GM19463 (cell line): ENCODE results near the gene PPP2R1B.
"Not testable (repeated sequence)": the region's sequence is repeated elsewhere in the genome, so short reads cannot be mapped to it uniquely, and the experiment has no call there.

Experiments
- ATAC-seq: cut with Tn5 transposase; IDR thresholded peaks from one replicate; pipeline ENCODE4 v1.9.1; 2021; ENCODE audit warnings: mild to moderate bottlenecking, moderate library complexity; ENCODE audit not compliant: unreplicated experiment

Gene PPP2R1B

DNA sequence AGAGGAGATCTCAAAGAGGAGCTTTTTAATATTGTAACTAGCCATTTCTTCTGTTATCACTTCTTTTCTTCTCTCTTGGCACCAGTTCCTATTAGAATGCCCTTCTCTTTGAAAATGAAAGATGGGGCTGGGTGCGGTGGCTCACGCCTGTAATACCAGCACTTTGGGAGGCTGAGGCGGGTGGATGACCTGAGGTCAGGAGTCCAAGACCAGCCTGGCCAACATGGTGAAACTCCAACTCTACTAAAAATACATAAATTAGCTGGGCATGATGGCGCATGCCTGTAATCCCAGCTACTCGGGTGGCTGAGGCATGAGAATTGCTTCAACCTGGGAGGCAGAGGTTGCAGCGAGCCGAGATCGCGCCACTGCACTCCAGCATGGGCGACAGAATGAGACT lies 18.1 kb upstream of the PPP2R1B start:
- ATAC-seq: not testable (repeated sequence)

DNA sequence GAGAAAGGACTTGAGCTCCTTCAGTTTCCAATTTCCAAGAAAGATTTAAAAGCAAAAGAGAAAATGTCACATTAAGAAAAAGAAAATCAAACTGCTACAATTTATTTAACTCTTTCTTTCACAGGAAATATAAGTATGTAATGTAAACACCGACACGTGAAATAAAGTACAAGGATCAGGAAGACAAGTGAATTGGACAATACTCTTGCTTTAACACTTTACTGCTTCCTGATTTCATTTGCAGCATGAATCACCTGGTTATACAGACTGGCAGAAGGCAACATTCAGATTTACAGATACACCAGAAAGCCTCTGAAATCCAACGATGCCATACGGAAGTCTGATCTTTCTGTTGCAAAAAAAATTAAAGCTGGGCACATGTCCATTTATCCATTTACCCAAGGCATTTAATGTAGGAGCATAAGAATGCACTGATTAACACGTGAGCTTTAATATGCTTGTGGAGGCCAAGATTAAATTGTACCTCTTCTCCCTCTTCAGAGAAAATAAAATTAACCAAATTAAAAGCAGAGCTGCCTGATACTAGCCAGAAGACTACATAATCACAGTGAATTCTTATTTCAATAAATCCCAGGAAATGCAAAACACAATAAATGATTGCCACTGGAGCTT lies 16.0 kb upstream of the PPP2R1B start:
- no peak for ATAC-seq

DNA sequence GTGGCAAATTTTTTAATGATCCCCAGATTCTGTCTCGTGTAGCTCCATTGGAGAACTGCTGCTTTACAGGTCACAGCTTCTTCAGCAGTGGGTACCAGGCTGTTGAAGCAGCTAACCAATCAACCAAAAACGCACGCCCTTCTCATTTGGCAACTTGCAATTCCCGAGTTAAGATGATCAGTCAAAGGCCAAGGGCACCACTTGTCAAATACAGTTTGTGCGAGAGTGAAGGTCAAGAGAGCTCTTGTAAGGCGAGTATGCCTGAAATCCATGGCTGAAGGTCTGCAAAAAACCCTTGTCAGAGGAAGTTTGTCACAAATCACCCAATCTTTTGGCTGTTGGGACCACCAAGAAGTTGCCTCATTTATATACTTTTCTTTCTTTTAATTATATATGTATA lies 12.9 kb upstream of the PPP2R1B start:
- no peak for ATAC-seq

DNA sequence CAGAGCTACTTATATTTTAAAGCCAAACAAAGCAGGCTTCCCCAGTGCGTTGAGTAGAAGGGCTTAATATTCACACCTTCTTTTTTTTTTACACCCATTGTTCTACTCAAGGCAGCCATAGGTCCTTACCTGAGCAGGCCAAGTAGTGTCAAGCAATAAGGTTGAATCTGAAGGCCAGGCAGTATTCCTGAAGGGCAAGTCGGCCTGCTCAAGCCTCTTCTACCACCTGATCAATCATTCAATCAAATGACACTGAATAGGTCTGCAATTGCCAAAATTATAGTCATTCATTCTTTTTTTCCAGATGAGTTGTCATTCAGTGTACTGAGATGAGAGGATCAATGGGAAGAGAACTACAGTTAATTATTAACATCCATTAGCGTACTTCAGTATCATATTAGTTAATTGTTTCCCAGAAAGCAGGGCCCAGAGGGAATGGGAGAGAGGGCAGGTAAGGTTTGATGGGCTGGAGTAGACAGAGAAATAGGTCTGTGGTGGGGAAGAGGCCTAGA lies 11.9 kb upstream of the PPP2R1B start:
- ATAC-seq: no peak

- ATAC-seq: peak; percentile 50
Measured at GRCh38 chr11:111777094-111778046, 11.2 kb upstream of the PPP2R1B start.

DNA sequence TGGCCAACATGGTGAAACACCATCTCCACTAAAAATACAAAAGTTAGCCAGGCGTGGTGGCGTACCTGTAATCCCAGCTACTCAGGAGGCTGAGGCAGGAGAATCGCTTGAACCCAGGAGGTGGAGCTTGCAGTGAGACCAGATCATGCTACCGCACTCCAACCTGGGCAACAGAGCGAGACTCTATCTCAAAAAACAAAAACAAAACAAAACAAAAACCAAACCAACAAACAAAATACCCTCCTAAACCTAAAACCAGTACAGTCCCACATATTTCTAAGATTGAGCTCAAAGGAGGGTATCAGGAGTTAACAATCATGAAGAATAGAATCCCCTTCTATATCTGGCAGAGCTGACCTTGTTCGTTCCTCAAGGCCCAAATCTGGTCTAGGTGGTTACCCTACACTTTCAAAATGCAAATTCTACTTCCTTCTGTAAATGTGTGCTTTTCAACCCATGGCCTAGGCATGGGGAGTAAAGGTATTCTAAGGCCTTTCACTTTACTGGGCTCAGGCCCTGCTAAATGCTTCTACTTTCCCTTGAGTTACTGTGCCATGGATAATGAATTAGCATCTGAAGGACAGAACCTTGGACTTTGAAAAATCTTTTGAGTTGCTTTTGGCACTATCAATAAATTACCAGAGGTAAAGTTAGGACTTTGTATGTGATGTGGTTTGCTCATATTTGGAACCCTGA lies 10.4 kb upstream of the PPP2R1B start:
- ATAC-seq: peak; percentile 92

- no peak for ATAC-seq
Measured at GRCh38 chr11:111774955-111775710, 8.9 kb upstream of the PPP2R1B start.

- no peak for ATAC-seq
Measured at GRCh38 chr11:111772535-111772934, 6.3 kb upstream of the PPP2R1B start.

DNA sequence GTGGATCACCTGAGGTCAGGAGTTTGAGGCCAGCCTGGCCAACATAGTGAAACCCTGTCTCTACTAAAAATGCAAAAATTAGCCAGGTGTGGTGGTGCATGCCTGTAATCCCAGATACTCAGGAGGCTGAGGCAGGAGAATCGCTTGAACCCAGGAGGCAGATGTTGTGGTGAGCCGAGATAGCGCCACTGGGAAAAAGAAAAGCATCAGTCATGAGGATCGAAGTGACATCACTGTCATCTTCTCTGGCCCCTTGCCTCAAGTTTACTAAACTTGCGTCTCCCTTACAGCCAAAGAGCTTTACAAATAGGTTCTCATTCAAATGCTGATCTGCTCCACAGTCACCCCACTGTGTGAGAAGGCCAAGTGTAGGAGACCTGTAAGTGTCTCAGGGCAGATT lies 5.0 kb upstream of the PPP2R1B start:
- not testable (repeated sequence) for ATAC-seq

- no peak for ATAC-seq
Measured at GRCh38 chr11:111770581-111771134, 4.5 kb upstream of the PPP2R1B start.

GRCh38 chr11:111766834-111767142 lies 599 bp upstream of the PPP2R1B start:
- ATAC-seq: no peak

GRCh38 chr11:111765320-111765983 lies 737 bp downstream of the PPP2R1B start:
- ATAC-seq: peak; percentile 41

- no peak for ATAC-seq
Measured at GRCh38 chr11:111764621-111765020, 1.6 kb downstream of the PPP2R1B start.

GRCh38 chr11:111762981-111763643 lies 3.1 kb downstream of the PPP2R1B start:
- ATAC-seq: no peak

GRCh38 chr11:111762526-111762925 lies 3.7 kb downstream of the PPP2R1B start:
- ATAC-seq: no peak

GRCh38 chr11:111761036-111761435 lies 5.2 kb downstream of the PPP2R1B start:
- ATAC-seq: no peak

GRCh38 chr11:111759778-111760407 lies 6.3 kb downstream of the PPP2R1B start:
- ATAC-seq: no peak

DNA sequence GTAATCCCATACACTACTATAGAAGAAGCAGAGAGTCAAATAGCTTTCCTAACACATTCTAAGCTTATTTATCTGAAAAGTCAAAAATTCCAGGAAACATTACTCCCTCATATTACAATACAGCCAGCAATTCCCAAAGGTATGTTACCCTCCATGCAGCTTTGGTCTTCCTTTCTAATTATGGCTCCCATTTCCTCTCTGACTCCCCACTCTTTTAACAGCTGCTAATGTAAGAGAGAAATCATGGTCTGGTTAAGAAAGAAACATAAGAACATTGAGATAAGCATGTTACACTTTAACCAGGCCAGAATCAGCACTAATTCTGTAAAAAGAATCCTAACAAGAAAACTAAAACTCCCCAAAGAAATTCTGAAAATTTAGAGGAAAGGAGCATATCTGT lies 6.8 kb downstream of the PPP2R1B start:
- ATAC-seq: no peak

DNA sequence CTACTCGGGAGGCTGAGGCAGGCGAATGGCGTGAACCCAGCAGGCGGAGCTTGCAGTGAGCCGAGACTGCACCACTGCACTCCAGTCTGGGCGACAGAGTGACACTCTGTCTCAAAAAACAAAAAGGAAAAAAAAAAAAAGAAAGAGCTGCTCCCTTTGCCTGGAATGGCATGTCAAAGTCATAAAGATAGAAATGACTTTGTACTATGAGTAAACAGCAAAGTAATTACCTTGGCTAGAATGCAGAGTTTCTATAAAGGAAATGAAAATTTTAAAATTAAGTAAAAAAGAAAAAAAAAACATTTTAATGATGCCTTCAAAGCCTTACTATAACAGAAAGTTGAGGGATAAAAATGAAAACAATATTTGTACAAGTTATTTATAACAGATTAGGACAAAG lies 10.1 kb downstream of the PPP2R1B start:
- ATAC-seq: no peak
